HepG2 (cell line): ENCODE results near the gene FAM168A. TPM values are rescaled to one million over a fixed set of nuclear protein-coding genes. Genes with fewer than 3 reads are reported as not detected.

ENCODE experiments used
- ATAC-seq: fragments of 200-7000 bp; cut with Tn5 transposase; 3 replicates; pipeline ENCODE4 v1.9.1; 2020; ENCODE audit warnings: mild to moderate bottlenecking, moderate library complexity
- BruUV-seq: library from RNA; stranded (reverse); fragments of 400-500 nt; replicated peaks from 2 replicates; lab custom pipeline; 2021; lab: Mats Ljungman, UMichigan
- CTCF ChIA-PET: fragments of 300-600 bp; formaldehyde crosslinking; extraction: SDS; loops from one replicate; lab custom pipeline; 2021; ENCODE audit warnings: low total read pairs, inconsistent platforms, low intra/inter-chr PET ratio; lab: Yijun Ruan, JAX
- POLR2A ChIA-PET: fragments of 350-600 bp; sonication (Branson Sonifier 250); formaldehyde crosslinking; loops from one replicate; lab custom pipeline; 2020; ENCODE audit warnings: antibody characterized with exemption, inconsistent platforms; lab: Yijun Ruan, JAX
- DNase-seq: peaks from one replicate; pipeline ENCODE4 v3.0.0-alpha.2; 2015; ENCODE audit warnings: low spot score
- FAIRE-seq: peaks from 3 replicates; lab custom pipeline; 2011; peaks lifted over from hg19 to GRCh38; lab: Jason Lieb, UNC
- H2AFZ ChIP-seq: one replicate; pipeline ENCODE4 v1.6.1; 2011; ENCODE audit warnings: low read length, inconsistent platforms
- H3K27ac ChIP-seq: fragments of 300-600 bp; 3 replicates; pipeline ENCODE4 v1.8.0; 2011; ENCODE audit warnings: mixed run types, mild to moderate bottlenecking, mixed read lengths, low read length, inconsistent platforms; ENCODE audit not compliant: insufficient read depth; ENCODE audit errors: extremely low read length
- H3K27me3 ChIP-seq, 2 experiments: fragments of 200-600 bp in 1 of 2; 2 replicates in 1 of 2; 3 replicates in 1 of 2; pipeline versions ENCODE4 v1.6.0 to v1.8.0; 2011; ENCODE audit warnings: low read length in 2 of 2, mild to moderate bottlenecking in 2 of 2, moderate library complexity in 2 of 2, inconsistent platforms in 1 of 2; ENCODE audit not compliant: insufficient read depth in 2 of 2, control insufficient read depth in 1 of 2
- H3K36me3 ChIP-seq, 2 experiments: fragments of 200-600 bp in 1 of 2; replicated peaks in 1 of 2; 2 replicates in 1 of 2; 3 replicates in 1 of 2; pipeline versions ENCODE4 v1.5.1 to v1.8.0; 2011; ENCODE audit warnings: low read length in 2 of 2, inconsistent platforms in 1 of 2; ENCODE audit not compliant: insufficient read depth in 2 of 2, control insufficient read depth in 1 of 2
- H3K4me1 ChIP-seq: 2 replicates; pipeline ENCODE4 v1.5.1; 2012; ENCODE audit warnings: low read length, inconsistent platforms; ENCODE audit not compliant: insufficient read depth
- H3K4me2 ChIP-seq: 2 replicates; pipeline ENCODE4 v1.6.0; 2011; ENCODE audit warnings: low read depth, low read length, inconsistent platforms
- H3K4me3 ChIP-seq, 3 experiments: fragments of 200-600 bp in 1 of 3; sonication (generic), shearing (Covaris generic) in 1 of 3; replicated peaks in 1 of 3; 2 replicates each; pipeline ENCODE4 v1.5.1; 2011 to 2016; ENCODE audit warnings: low read length in 3 of 3, inconsistent platforms in 2 of 3, low read depth in 2 of 3, mild to moderate bottlenecking in 2 of 3, control low read depth in 1 of 3, mixed read lengths in 1 of 3; ENCODE audit not compliant: insufficient read depth in 1 of 3
- H3K79me2 ChIP-seq: one replicate; pipeline ENCODE4 v1.6.1; 2011; ENCODE audit warnings: low read length, inconsistent platforms; ENCODE audit not compliant: insufficient read depth
- H3K9ac ChIP-seq: 2 replicates; pipeline ENCODE4 v1.6.0; 2011; ENCODE audit warnings: mild to moderate bottlenecking, low read depth, low read length, inconsistent platforms; ENCODE audit not compliant: insufficient read depth
- H3K9me3 ChIP-seq: 2 replicates; pipeline ENCODE4 v1.5.1; 2012; ENCODE audit warnings: mild to moderate bottlenecking, low read length
- H4K20me1 ChIP-seq: 2 replicates; pipeline ENCODE4 v1.6.0; 2011; ENCODE audit warnings: inconsistent platforms, mild to moderate bottlenecking, low read length, moderate library complexity; ENCODE audit not compliant: insufficient read depth
- BRF2 ChIP-seq: sonication (generic); formaldehyde crosslinking; IDR thresholded peaks from 2 replicates; pipeline ENCODE4 v1.8.1; 2022; ENCODE audit warnings: mild to moderate bottlenecking, missing genetic modification reagents
- GATAD2A ChIP-seq: IDR thresholded peaks from 2 replicates; pipeline ENCODE4 v1.6.1; 2016
- HNRNPH1 ChIP-seq: fragments of 200-400 bp; formaldehyde crosslinking; optimal IDR thresholded peaks from 2 replicates; pipeline ENCODE3; 2017; ENCODE audit warnings: mild to moderate bottlenecking, low read depth, low read length
- MAFG ChIP-seq: sonication (generic); formaldehyde crosslinking; IDR thresholded peaks from 2 replicates; pipeline ENCODE4 v1.5.1; 2020; ENCODE audit warnings: mild to moderate bottlenecking, missing genetic modification reagents
- MAX ChIP-seq: IDR thresholded peaks from 2 replicates; pipeline ENCODE4 v1.6.1; 2012; ENCODE audit warnings: inconsistent platforms
- MXD4 ChIP-seq: IDR thresholded peaks from 2 replicates; pipeline ENCODE4 v1.6.1; 2016; ENCODE audit warnings: mild to moderate bottlenecking, missing biosample characterization, missing genetic modification reagents
- PHF21A ChIP-seq: sonication (generic); formaldehyde crosslinking; IDR thresholded peaks from 2 replicates; pipeline ENCODE4 v1.5.0; 2020; ENCODE audit warnings: mild to moderate bottlenecking, missing genetic modification reagents
- PHF8 ChIP-seq: sonication (generic); formaldehyde crosslinking; IDR thresholded peaks from 2 replicates; pipeline ENCODE4 v1.5.0; 2020; ENCODE audit warnings: missing genetic modification reagents
- SETDB1 ChIP-seq: sonication (generic); formaldehyde crosslinking; IDR thresholded peaks from 2 replicates; pipeline ENCODE4 v1.5.1; 2020; ENCODE audit warnings: missing genetic modification reagents, mild to moderate bottlenecking, borderline replicate concordance
- SMARCE1 ChIP-seq: fragments of 450-650 bp; IDR thresholded peaks from 2 replicates; pipeline ENCODE4 v1.6.1; 2017; ENCODE audit warnings: borderline replicate concordance
- SNAPC5 ChIP-seq: sonication (generic); formaldehyde crosslinking; IDR thresholded peaks from 2 replicates; pipeline ENCODE4 v1.8.1; 2023; ENCODE audit warnings: mild to moderate bottlenecking, missing genetic modification reagents, borderline replicate concordance
- SRSF1 ChIP-seq: fragments of 200-400 bp; formaldehyde crosslinking; optimal IDR thresholded peaks from 2 replicates; pipeline ENCODE3; 2017; ENCODE audit warnings: mild to moderate bottlenecking, low read depth, low read length, moderate library complexity
- TMF1 ChIP-seq: sonication (generic); formaldehyde crosslinking; IDR thresholded peaks from 2 replicates; pipeline ENCODE4 v1.8.1; 2022; ENCODE audit warnings: low read depth, missing genetic modification reagents
- TRIM24 ChIP-seq: sonication (generic); formaldehyde crosslinking; IDR thresholded peaks from 2 replicates; pipeline ENCODE4 v1.8.0; 2022; ENCODE audit warnings: mild to moderate bottlenecking, missing genetic modification reagents
- ZNF558 ChIP-seq: sonication (generic); formaldehyde crosslinking; IDR thresholded peaks from 2 replicates; pipeline ENCODE4 v1.9.0; 2022; ENCODE audit warnings: mild to moderate bottlenecking, missing genetic modification reagents, borderline replicate concordance
- ZNF597 ChIP-seq: sonication (generic); formaldehyde crosslinking; IDR thresholded peaks from 2 replicates; pipeline ENCODE4 v1.5.0; 2020; ENCODE audit warnings: missing genetic modification reagents
- ZNF598 ChIP-seq: sonication (generic); formaldehyde crosslinking; IDR thresholded peaks from 2 replicates; pipeline ENCODE4 v1.5.1; 2020; ENCODE audit warnings: mild to moderate bottlenecking, missing genetic modification reagents, borderline replicate concordance
- ZUFSP ChIP-seq: sonication (generic); formaldehyde crosslinking; IDR thresholded peaks from 2 replicates; pipeline ENCODE4 v1.9.0; 2021; ENCODE audit warnings: missing genetic modification reagents, mild to moderate bottlenecking, borderline replicate concordance
- ZZZ3 ChIP-seq: sonication (generic); formaldehyde crosslinking; IDR thresholded peaks from 2 replicates; pipeline ENCODE4 v1.4.0; 2020; ENCODE audit warnings: missing genetic modification reagents, mild to moderate bottlenecking, borderline replicate concordance
- WGBS: methylation state at CpG from one replicate; pipeline ENCODE4 v1.1.6; 2017; ENCODE audit warnings: low lambda C conversion rate; 5-methylcytosine and 5-hydroxymethylcytosine counted together
- in situ Hi-C: cut with HindIII; loops from 2 replicates; pipeline ENCODE4 v1.10.0; 2017; ENCODE audit warnings: low pct_unique_long_range_greater_than_20kb; ENCODE audit not compliant: extremely low pct_ligation_motif_present
- intact Hi-C: fragments of 100-400 bp; cut with micrococcal nuclease; formaldehyde crosslinking; loops from one replicate; pipeline ENCODE4 v1.10.0; 2022; ENCODE audit not compliant: unreplicated experiment
- polyA plus RNA-seq, 8 experiments: library from polyadenylated mRNA; depleted of rRNA in 3 of 8; stranded (reverse) in 7 of 8; unstranded in 1 of 8; fragments of >200 nt; fragmentation: Illumina TruSeq in 4 of 8; extraction: Trizol in 4 of 8; gene quantifications; 2 replicates each; pipeline versions ENCODE4 v1.2.1 to v1.2.3, GENCODE V29; 2011 to 2016; ENCODE audit warnings: low read depth in 4 of 8, missing spikeins in 1 of 8, mixed read lengths in 1 of 8; ENCODE audit not compliant: insufficient read depth in 1 of 8
- total RNA-seq, 5 experiments: library from RNA; depleted of rRNA; stranded (reverse); fragments of >200 nt; fragmentation: Illumina TruSeq; extraction: Trizol; gene quantifications; 2 replicates each; pipeline ENCODE4 v1.2.3, GENCODE V29; 2016; ENCODE audit warnings: low read depth in 1 of 5

Gene FAM168A
- total and polyA plus RNA-seq, 2 of the 13 experiments (the other 11 are each of a cell fraction or from before 2014, with no cell fraction given): 13.9 to 15.8 TPM

- H3K4me2 ChIP-seq: no peak overlapping the region
- POLR2A ChIA-PET: interaction anchor here (0.7 kb wide), 1 partner anchor 653 kb away, joined by 3 read pairs; no protein-coding TSS in a partner anchor
- no peak overlapping the region for H3K4me3 ChIP-seq
- no peaks in the 10 kb centered on the region for H4K20me1 ChIP-seq
- FAIRE-seq: no peak
- BruUV-seq: no TSS peak
- DNase-seq: no peak
- no peaks in the 10 kb centered on the region for H3K79me2 ChIP-seq
- 89% methylated on average over 2 of the region's 2 CpGs for WGBS
- H3K9me3 ChIP-seq: no peaks in the 10 kb centered on the region
- 0 out of 2 replicates have a peak, but pooled peaks cover 18% of the 10 kb centered on the region for H3K4me1 ChIP-seq
- in situ Hi-C loops: no loop called here
- no peak for ATAC-seq
- intact Hi-C loops: no loop called here
- no peak overlapping the region for H3K27ac ChIP-seq
- CTCF ChIA-PET: no interaction called here
- no peak overlapping the region for H3K9ac ChIP-seq
- no peaks in the 10 kb centered on the region for H3K27me3 ChIP-seq
- H3K36me3 ChIP-seq: no peaks in the 10 kb centered on the region; a peak in 2 of 5 replicates
- no peak for TF ChIP-seq TMF1 (CRISPR knock-in tag)
- no peak for TF ChIP-seq ZNF598 (CRISPR knock-in tag)
- no peak for TF ChIP-seq TRIM24 (CRISPR knock-in tag)
- no peak for TF ChIP-seq PHF21A (CRISPR knock-in tag)
- TF ChIP-seq ZNF597: no peak
- TF ChIP-seq SRSF1: no peak
- no peak for TF ChIP-seq HNRNPH1
- no peak for TF ChIP-seq ZZZ3 (CRISPR knock-in tag)
- no peak for TF ChIP-seq PHF8
- no peak for TF ChIP-seq ZNF558 (CRISPR knock-in tag)
- no peak for TF ChIP-seq SNAPC5 (CRISPR knock-in tag)
- no peak for TF ChIP-seq GATAD2A
- no peak for TF ChIP-seq MAX
- TF ChIP-seq MXD4 (CRISPR knock-in tag): no peak
- TF ChIP-seq SETDB1 (CRISPR knock-in tag): no peak
- no peak for TF ChIP-seq ZUFSP
- no peak for TF ChIP-seq SMARCE1
- no peak for TF ChIP-seq MAFG (CRISPR knock-in tag)
- no peak for TF ChIP-seq BRF2 (CRISPR knock-in tag)
- H2AFZ ChIP-seq: no peak overlapping the region
These were observed 133.6 kb downstream of the FAM168A start for GRCh38 chr11:73464347-73464746.
